Testis (tissue), 2 donors: Measurements from ENCODE around the gene MAPKBP1.

ENCODE experiments used
- CTCF ChIP-seq, 3 experiments: fragments of 450-650 bp in 2 of 3; fragments of 200-600 bp in 1 of 3; sonication (generic) in 1 of 3; IDR thresholded peaks; one replicate each; pipeline ENCODE4 v1.5.1; 2016 to 2019; ENCODE audit warnings: antibody characterized with exemption in 3 of 3, mild to moderate bottlenecking in 2 of 3, moderate library complexity in 1 of 3
- POLR2A ChIP-seq: fragments of 450-650 bp; IDR thresholded peaks from one replicate; pipeline ENCODE4 v1.6.1; 2017; ENCODE audit warnings: antibody characterized with exemption, mild to moderate bottlenecking, moderate library complexity

- no peak for TF ChIP-seq CTCF (IDR thresholded peaks at IDR 0.05)
- no peak for TF ChIP-seq POLR2A
Observed at GRCh38 chr15:41851167-41851523, 76.9 kb downstream of the MAPKBP1 start.
